IMR-90 (cell line): ENCODE data around the gene EHBP1. TPM values are rescaled to one million over a fixed set of nuclear protein-coding genes. Genes with fewer than 3 reads are reported as not detected.

Source experiments
- ATAC-seq: fragments of 200-7000 bp; cut with Tn5 transposase; 2 replicates; pipeline ENCODE4 v1.9.1; 2020; ENCODE audit warnings: low read depth, mild to moderate bottlenecking, moderate library complexity
- BruUV-seq: library from RNA; stranded (reverse); fragments of 400-500 nt; replicated peaks from 2 replicates; lab custom pipeline; 2021; lab: Mats Ljungman, UMichigan
- CTCF ChIA-PET: fragments of 300-600 bp; formaldehyde crosslinking; extraction: SDS; loops from one replicate; lab custom pipeline; 2021; ENCODE audit warnings: antibody characterized with exemption; lab: Yijun Ruan, JAX
- POLR2A ChIA-PET: fragments of 300-600 bp; sonication (Branson Sonifier 250); formaldehyde crosslinking; loops from one replicate; lab custom pipeline; 2022; ENCODE audit warnings: antibody characterized with exemption; ENCODE audit not compliant: unreplicated experiment; lab: Charles Lee
- DNase-seq: peaks from one replicate; pipeline ENCODE4 v3.0.0; 2013
- H2AFZ ChIP-seq: replicated peaks from 2 replicates; pipeline ENCODE3; 2013; ENCODE audit warnings: low read length, mild to moderate bottlenecking; ENCODE audit not compliant: poor library complexity
- H2AK5ac ChIP-seq: 2 replicates; pipeline ENCODE4 v1.6.1; 2013; ENCODE audit warnings: low read depth, low read length, inconsistent platforms
- H2AK9ac ChIP-seq: replicated peaks from 2 replicates; pipeline ENCODE3; 2013; ENCODE audit warnings: mild to moderate bottlenecking, low read depth, low read length, moderate library complexity; ENCODE audit not compliant: poor library complexity
- H2BK120ac ChIP-seq: 2 replicates; pipeline ENCODE4 v1.6.1; 2013; ENCODE audit warnings: low read depth, low read length, inconsistent platforms
- H2BK15ac ChIP-seq: 3 replicates; pipeline ENCODE4 v1.6.1; 2013; ENCODE audit warnings: low read depth, low read length, inconsistent platforms
- H2BK20ac ChIP-seq: 2 replicates; pipeline ENCODE4 v1.6.1; 2013; ENCODE audit warnings: low read depth, mild to moderate bottlenecking, inconsistent platforms, low read length, moderate library complexity
- H2BK5ac ChIP-seq: 2 replicates; pipeline ENCODE4 v1.6.1; 2013; ENCODE audit warnings: mild to moderate bottlenecking, low read depth, low read length, inconsistent platforms; ENCODE audit not compliant: poor library complexity, severe bottlenecking
- H3K14ac ChIP-seq: replicated peaks from 2 replicates; pipeline ENCODE4 v1.6.1; 2013; ENCODE audit warnings: low read depth, low read length, inconsistent platforms
- H3K18ac ChIP-seq: 2 replicates; pipeline ENCODE4 v1.6.1; 2013; ENCODE audit warnings: low read depth, low read length, control low read depth
- H3K23ac ChIP-seq: 2 replicates; pipeline ENCODE4 v1.6.1; 2013; ENCODE audit warnings: low read depth, low read length, inconsistent platforms
- H3K27ac ChIP-seq: 2 replicates; pipeline ENCODE4 v1.5.1; 2013; ENCODE audit warnings: mild to moderate bottlenecking, control low read depth, low read length; ENCODE audit not compliant: insufficient read depth
- H3K27me3 ChIP-seq: 2 replicates; pipeline ENCODE4 v1.6.1; 2013; ENCODE audit warnings: low read length; ENCODE audit not compliant: control insufficient read depth, insufficient read depth
- H3K36me3 ChIP-seq: 2 replicates; pipeline ENCODE4 v1.6.1; 2013; ENCODE audit warnings: low read length, mixed read lengths; ENCODE audit not compliant: control insufficient read depth, insufficient read depth
- H3K4ac ChIP-seq: 2 replicates; pipeline ENCODE4 v1.6.1; 2013; ENCODE audit warnings: low read depth, low read length, inconsistent platforms
- H3K4me1 ChIP-seq: 2 replicates; pipeline ENCODE4 v1.6.1; 2013; ENCODE audit warnings: low read length, mixed read lengths; ENCODE audit not compliant: control insufficient read depth, insufficient read depth
- H3K4me2 ChIP-seq: 2 replicates; pipeline ENCODE4 v1.6.1; 2013; ENCODE audit warnings: low read depth, mild to moderate bottlenecking, control low read depth, low read length, moderate library complexity
- H3K4me3 ChIP-seq: 2 replicates; pipeline ENCODE4 v1.5.1; 2013; ENCODE audit warnings: low read depth, mild to moderate bottlenecking, control low read depth, low read length, moderate library complexity; ENCODE audit not compliant: insufficient read depth
- H3K56ac ChIP-seq: 2 replicates; pipeline ENCODE4 v1.6.1; 2013; ENCODE audit warnings: low read length, inconsistent platforms; ENCODE audit not compliant: insufficient read depth; ENCODE audit errors: extremely low read depth
- H3K79me1 ChIP-seq, 2 experiments: 2 replicates each; pipeline ENCODE4 v1.6.1; 2013; ENCODE audit warnings: low read length in 2 of 2, inconsistent platforms in 1 of 2, low read depth in 1 of 2
- H3K9ac ChIP-seq: 2 replicates; pipeline ENCODE4 v1.6.1; 2013; ENCODE audit warnings: low read depth, low read length, control low read depth
- H3K9me1 ChIP-seq: 2 replicates; pipeline ENCODE4 v1.6.1; 2013; ENCODE audit warnings: low read length, inconsistent platforms; ENCODE audit not compliant: insufficient read depth
- H3K9me3 ChIP-seq: 2 replicates; pipeline ENCODE4 v1.6.1; 2013; ENCODE audit warnings: low read length; ENCODE audit not compliant: control insufficient read depth, insufficient read depth
- H4K20me1 ChIP-seq: 2 replicates; pipeline ENCODE4 v1.6.1; 2013; ENCODE audit warnings: low read length, inconsistent platforms; ENCODE audit not compliant: insufficient read depth
- H4K5ac ChIP-seq: 2 replicates; pipeline ENCODE4 v1.6.1; 2013; ENCODE audit warnings: mild to moderate bottlenecking, low read depth, low read length, control low read depth
- H4K8ac ChIP-seq, 2 experiments: 2 replicates each; pipeline ENCODE4 v1.6.1; 2013; ENCODE audit warnings: low read depth in 2 of 2, low read length in 2 of 2, control low read depth in 1 of 2, inconsistent platforms in 1 of 2
- H4K91ac ChIP-seq: 2 replicates; pipeline ENCODE4 v1.6.1; 2013; ENCODE audit warnings: low read depth, low read length, inconsistent platforms; ENCODE audit not compliant: insufficient read depth
- BHLHE40 ChIP-seq: fragments of 150-350 bp; IDR thresholded peaks from 2 replicates; pipeline ENCODE4 v1.6.1; 2016; ENCODE audit warnings: mild to moderate bottlenecking, low read depth, low read length
- ELK1 ChIP-seq: fragments of 150-350 bp; IDR thresholded peaks from 2 replicates; pipeline ENCODE4 v1.6.1; 2016; ENCODE audit warnings: low read depth, mild to moderate bottlenecking, low read length, moderate library complexity, borderline replicate concordance
- MAFK ChIP-seq: IDR thresholded peaks from 2 replicates; pipeline ENCODE4 v1.6.1; 2012; ENCODE audit warnings: low read depth, low read length, improper control_type of control experiment
- MXI1 ChIP-seq: IDR thresholded peaks from 2 replicates; pipeline ENCODE4 v1.6.1; 2012; ENCODE audit warnings: low read depth, mild to moderate bottlenecking, low read length, moderate library complexity, borderline replicate concordance
- NFE2L2 ChIP-seq: fragments of 150-350 bp; IDR thresholded peaks from 2 replicates; pipeline ENCODE4 v1.6.1; 2016; ENCODE audit warnings: low read depth, mild to moderate bottlenecking, low read length
- POLR2A ChIP-seq: IDR thresholded peaks from 2 replicates; pipeline ENCODE4 v1.6.1; 2012; ENCODE audit warnings: mild to moderate bottlenecking, low read depth, low read length
- RAD21 ChIP-seq: IDR thresholded peaks from 2 replicates; pipeline ENCODE4 v1.6.1; 2012; ENCODE audit warnings: low read length, improper control_type of control experiment
- SMC3 ChIP-seq: fragments of 150-350 bp; IDR thresholded peaks from 2 replicates; pipeline ENCODE4 v1.6.1; 2016; ENCODE audit warnings: low read depth, mild to moderate bottlenecking, antibody characterized with exemption, low read length, moderate library complexity
- WGBS, 2 experiments: methylation state at CpG; one replicate each; pipeline versions ENCODE4 v1.1.5 to v1.1.7; 2013; ENCODE audit warnings: missing lambda C conversion rate in 2 of 2; ENCODE audit not compliant: insufficient read length in 1 of 2; ENCODE audit errors: extremely low coverage in 2 of 2; 5-methylcytosine and 5-hydroxymethylcytosine counted together
- dilution Hi-C: fragments of 300-500 bp; cut with HindIII; formaldehyde crosslinking; loops from one replicate; pipeline ENCODE4 v1.14.3; 2018; ENCODE audit warnings: low sequenced_read_pairs; ENCODE audit not compliant: unreplicated experiment
- in situ Hi-C: fragments of 300-500 bp; cut with MboI; formaldehyde crosslinking; loops from 3 replicates; pipeline ENCODE4 v1.14.3; 2019; ENCODE audit warnings: low sequenced_read_pairs, inconsistent platforms, mixed read lengths
- intact Hi-C: fragments of 100-400 bp; cut with micrococcal nuclease; formaldehyde crosslinking; loops from 2 replicates; pipeline ENCODE4 v1.10.0; 2022
- polyA plus RNA-seq, 3 experiments: library from polyadenylated mRNA; depleted of rRNA; stranded (reverse); fragments of >200 nt; gene quantifications; 2 replicates each; pipeline ENCODE4 v1.2.3, GENCODE V29; 2012; ENCODE audit warnings: low replicate concordance in 1 of 3
- total RNA-seq: library from RNA; depleted of rRNA; stranded (reverse); fragments of >200 nt; gene quantifications from 2 replicates; pipeline ENCODE4 v1.2.3, GENCODE V29; 2012

EHBP1 gene
- total and polyA plus RNA-seq, 2 of the 4 experiments (the other 2 are of a cell fraction), result 28.3 to 44.4 TPM

GRCh38 chr2:62947403-62947802, 241.9 kb downstream of the EHBP1 start:
- POLR2A ChIA-PET, result no interaction called here
- no peak overlapping the region for H2BK5ac ChIP-seq
- intact Hi-C loops, result no loop called here
- no peak overlapping the region for H3K23ac ChIP-seq
- H3K9me1 ChIP-seq, result no peaks in the 10 kb centered on the region
- H3K18ac ChIP-seq, result no peak overlapping the region
- no peak overlapping the region for H3K56ac ChIP-seq
- no TSS peak for BruUV-seq
- CTCF ChIA-PET, result no interaction called here
- no CpG with 5 or more reads among the region's 1 CpG for WGBS, 2 experiments
- H3K79me1 ChIP-seq, result no peaks in the 10 kb centered on the region
- H3K27ac ChIP-seq, result no peak overlapping the region
- peaks cover 2% of the 10 kb centered on the region; the same call in 1 of the 2 replicates for H3K36me3 ChIP-seq
- H4K20me1 ChIP-seq, result no peaks in the 10 kb centered on the region
- no peak overlapping the region for H2BK15ac ChIP-seq
- no peaks in the 10 kb centered on the region for H3K4me1 ChIP-seq
- no peak overlapping the region for H3K4me3 ChIP-seq
- no peak overlapping the region for H4K8ac ChIP-seq
- no peak overlapping the region for H2AFZ ChIP-seq
- H3K4ac ChIP-seq, result no peak overlapping the region
- in situ Hi-C loops, result no loop called here
- ATAC-seq (no peak), DNase-seq (no peak)
- no peak overlapping the region for H2BK20ac ChIP-seq
- H4K5ac ChIP-seq, result no peak overlapping the region
- no peak overlapping the region for H3K4me2 ChIP-seq
- H2AK5ac ChIP-seq, result no peak overlapping the region
- H2AK9ac ChIP-seq, result no peak overlapping the region
- dilution Hi-C loops, result no loop called here
- H3K27me3 ChIP-seq, result no peaks in the 10 kb centered on the region
- H3K9ac ChIP-seq, result no peak overlapping the region
- H2BK120ac ChIP-seq, result no peak overlapping the region
- H3K14ac ChIP-seq, result no peak overlapping the region
- TF ChIP-seq SMC3 (no peak), POLR2A (no peak), BHLHE40 (no peak), RAD21 (no peak), ELK1 (no peak), MAFK (no peak), MXI1 (no peak), NFE2L2 (no peak)
- no peak overlapping the region for H4K91ac ChIP-seq
- no peaks in the 10 kb centered on the region for H3K9me3 ChIP-seq
